ENCODE results near the gene GMPR.

GMPR gene

GRCh38 chr6:16329233-16329632, 90.8 kb downstream of the GMPR start:
- no peak for DNase-seq (ENCODE audit: low read depth)

GRCh38 chr6:16331384-16332174, 93.2 kb downstream of the GMPR start:
- DNase-seq (ENCODE audit: low read depth), result no peak

- no peak for DNase-seq (ENCODE audit: low read depth)
Observed at GRCh38 chr6:16332175-16332542, 93.8 kb downstream of the GMPR start.

GRCh38 chr6:16333580-16333979, 95.2 kb downstream of the GMPR start:
- DNase-seq (ENCODE audit: low read depth), result no peak

- DNase-seq (ENCODE audit: low read depth), result peak; percentile 85
Observed at GRCh38 chr6:16334671-16335070, 96.3 kb downstream of the GMPR start.

GRCh38 chr6:16335176-16335575, 96.8 kb downstream of the GMPR start:
- DNase-seq (ENCODE audit: low read depth), result no peak

- no peak for DNase-seq (ENCODE audit: low read depth)
Observed at GRCh38 chr6:16336056-16336818, 97.8 kb downstream of the GMPR start.

- no peak for DNase-seq (ENCODE audit: low read depth)
Observed at GRCh38 chr6:16336911-16337294, 98.5 kb downstream of the GMPR start.

GRCh38 chr6:16337295-16337975, 99.0 kb downstream of the GMPR start:
- DNase-seq (ENCODE audit: low read depth), result peak; percentile 90

- peak; percentile 99 for DNase-seq (ENCODE audit: low read depth)
Observed at GRCh38 chr6:16338577-16339264, 100.3 kb downstream of the GMPR start.

- DNase-seq (ENCODE audit: low read depth), result no peak
Observed at GRCh38 chr6:16339265-16339587, 100.8 kb downstream of the GMPR start.

- DNase-seq (ENCODE audit: low read depth), result no peak
Observed at GRCh38 chr6:16343593-16343992, 105.2 kb downstream of the GMPR start.

- peak; percentile 76 for DNase-seq (ENCODE audit: low read depth)
Observed at GRCh38 chr6:16344756-16345155, 106.4 kb downstream of the GMPR start.
